Thoracic aorta (tissue), 2 donors: ENCODE data around the gene SOCS3. TPM values are rescaled to one million over a fixed set of nuclear protein-coding genes. Genes with fewer than 3 reads are reported as not detected.
A peak's percentile ranks its signal among the peaks of the same experiment; 100 is the strongest.

Experiments used
- ATAC-seq: fragments of 150-250 bp; one replicate; pipeline ENCODE4 v1.8.0; 2017; ENCODE audit warnings: low read depth; ENCODE audit not compliant: insufficient number of reproducible peaks, low FRiP score
- DNase-seq: peaks from one replicate; pipeline ENCODE4 v3.0.0-alpha.2; 2020; ENCODE audit warnings: low spot score
- H3K27ac ChIP-seq, 2 donors: fragments of 200-600 bp; sonication (generic); 1 replicate in 1 of 2; 2 replicates in 1 of 2; pipeline ENCODE4 v1.5.1; 2016; ENCODE audit warnings: mild to moderate bottlenecking in 2 of 2, moderate library complexity in 2 of 2
- H3K27me3 ChIP-seq: fragments of 200-600 bp; sonication (generic); replicated peaks from 2 replicates; pipeline ENCODE4 v1.6.0; 2016; ENCODE audit warnings: mild to moderate bottlenecking; ENCODE audit not compliant: insufficient read depth
- H3K36me3 ChIP-seq: fragments of 200-600 bp; sonication (generic); one replicate; pipeline ENCODE4 v1.5.1; 2016
- H3K4me1 ChIP-seq, 2 donors: fragments of 200-600 bp; sonication (generic); 1 replicate in 1 of 2; 2 replicates in 1 of 2; pipeline versions ENCODE4 v1.5.1 to v1.6.0; 2016; ENCODE audit warnings: low read depth in 2 of 2, mild to moderate bottlenecking in 1 of 2; ENCODE audit not compliant: control insufficient read depth in 1 of 2
- H3K4me3 ChIP-seq: fragments of 200-600 bp; sonication (generic); 2 replicates; pipeline ENCODE4 v1.5.1; 2016; ENCODE audit warnings: mild to moderate bottlenecking
- H3K9me3 ChIP-seq: fragments of 200-600 bp; sonication (generic); 2 replicates; pipeline ENCODE4 v1.5.1; 2016
- total RNA-seq, 2 donors: library from RNA; depleted of rRNA; stranded (reverse); fragments of >200 nt; gene quantifications; one replicate each; pipeline versions ENCODE4 v1.1.0 to v1.2.3, GENCODE V29; 2016
- TF ChIP-seq, protein P1 (sequence below): fragments of 200-600 bp; sonication (generic); IDR thresholded peaks from one replicate; pipeline ENCODE4 v1.5.1; 2019; ENCODE audit warnings: antibody characterized with exemption

SOCS3 gene
- total RNA-seq, 2 donors from 2014 or later: 313 to 361 TPM

DNA sequence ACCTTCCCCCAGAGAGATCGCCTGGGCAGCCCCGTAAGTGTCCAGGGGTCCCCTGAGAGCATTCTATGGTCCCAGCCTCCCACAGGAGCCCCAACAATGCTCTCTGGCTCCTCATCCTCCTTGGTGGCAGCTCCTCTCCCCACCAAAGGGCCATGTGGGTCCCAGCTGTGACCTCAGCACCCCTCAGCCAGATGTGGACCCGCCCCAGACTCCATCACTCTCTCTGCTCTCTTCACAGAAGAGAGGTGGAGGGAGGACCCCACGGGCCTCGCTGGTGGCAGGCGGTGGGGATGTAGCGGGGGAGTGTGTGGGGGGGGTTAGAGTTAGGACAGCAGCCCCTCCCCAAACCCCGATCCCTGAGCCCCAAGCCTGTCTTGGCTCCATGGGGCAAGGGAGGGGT, 41.0 kb downstream of the SOCS3 start:
- ATAC-seq: no peak

DNA sequence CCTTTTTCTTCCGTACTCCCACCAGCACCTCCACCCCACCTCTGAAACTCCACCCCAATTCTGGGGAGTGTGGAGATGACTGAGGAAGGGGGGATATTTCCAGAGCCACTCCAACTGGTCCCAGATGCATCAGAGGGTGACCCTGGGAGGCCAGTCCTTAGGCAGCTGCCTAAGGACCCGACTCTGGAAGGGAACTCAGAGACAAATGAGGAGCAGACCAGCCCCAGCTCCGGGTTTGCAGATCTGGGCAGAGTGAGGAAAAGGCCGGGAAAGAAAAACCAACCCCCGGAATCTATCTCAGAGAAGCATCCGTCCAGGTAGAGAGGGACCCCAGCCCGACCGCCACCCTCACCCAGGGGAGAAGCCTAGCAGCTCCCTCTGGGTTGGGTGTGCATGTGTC, 41.5 kb downstream of the SOCS3 start:
- no peaks in the 10 kb centered on the region for H3K9me3 ChIP-seq
- H3K4me1 ChIP-seq: peaks cover 25 to 32% of the 10 kb centered on the region in 2 donors
- ATAC-seq (no peak), DNase-seq (no peak)
- no peaks in the 10 kb centered on the region for H3K27me3 ChIP-seq
- no peak overlapping the region for H3K4me3 ChIP-seq
- H3K27ac ChIP-seq: no peak overlapping the region
- TF ChIP-seq, protein P1, sequence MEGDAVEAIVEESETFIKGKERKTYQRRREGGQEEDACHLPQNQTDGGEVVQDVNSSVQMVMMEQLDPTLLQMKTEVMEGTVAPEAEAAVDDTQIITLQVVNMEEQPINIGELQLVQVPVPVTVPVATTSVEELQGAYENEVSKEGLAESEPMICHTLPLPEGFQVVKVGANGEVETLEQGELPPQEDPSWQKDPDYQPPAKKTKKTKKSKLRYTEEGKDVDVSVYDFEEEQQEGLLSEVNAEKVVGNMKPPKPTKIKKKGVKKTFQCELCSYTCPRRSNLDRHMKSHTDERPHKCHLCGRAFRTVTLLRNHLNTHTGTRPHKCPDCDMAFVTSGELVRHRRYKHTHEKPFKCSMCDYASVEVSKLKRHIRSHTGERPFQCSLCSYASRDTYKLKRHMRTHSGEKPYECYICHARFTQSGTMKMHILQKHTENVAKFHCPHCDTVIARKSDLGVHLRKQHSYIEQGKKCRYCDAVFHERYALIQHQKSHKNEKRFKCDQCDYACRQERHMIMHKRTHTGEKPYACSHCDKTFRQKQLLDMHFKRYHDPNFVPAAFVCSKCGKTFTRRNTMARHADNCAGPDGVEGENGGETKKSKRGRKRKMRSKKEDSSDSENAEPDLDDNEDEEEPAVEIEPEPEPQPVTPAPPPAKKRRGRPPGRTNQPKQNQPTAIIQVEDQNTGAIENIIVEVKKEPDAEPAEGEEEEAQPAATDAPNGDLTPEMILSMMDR: no peak
- no peaks in the 10 kb centered on the region for H3K36me3 ChIP-seq

More for the DNA sequence above, 41.0 kb downstream of the SOCS3 start:
- Histone ChIP-seq H3K27ac (no peak overlapping the region), H3K4me1 (peaks cover 25 to 29% of the 10 kb centered on the region in 2 donors), H3K4me3 (no peak overlapping the region), H3K9me3 (no peaks in the 10 kb centered on the region), H3K27me3 (no peaks in the 10 kb centered on the region), H3K36me3 (no peaks in the 10 kb centered on the region)
- no peak for DNase-seq
- TF ChIP-seq, protein P1: no peak

DNA sequence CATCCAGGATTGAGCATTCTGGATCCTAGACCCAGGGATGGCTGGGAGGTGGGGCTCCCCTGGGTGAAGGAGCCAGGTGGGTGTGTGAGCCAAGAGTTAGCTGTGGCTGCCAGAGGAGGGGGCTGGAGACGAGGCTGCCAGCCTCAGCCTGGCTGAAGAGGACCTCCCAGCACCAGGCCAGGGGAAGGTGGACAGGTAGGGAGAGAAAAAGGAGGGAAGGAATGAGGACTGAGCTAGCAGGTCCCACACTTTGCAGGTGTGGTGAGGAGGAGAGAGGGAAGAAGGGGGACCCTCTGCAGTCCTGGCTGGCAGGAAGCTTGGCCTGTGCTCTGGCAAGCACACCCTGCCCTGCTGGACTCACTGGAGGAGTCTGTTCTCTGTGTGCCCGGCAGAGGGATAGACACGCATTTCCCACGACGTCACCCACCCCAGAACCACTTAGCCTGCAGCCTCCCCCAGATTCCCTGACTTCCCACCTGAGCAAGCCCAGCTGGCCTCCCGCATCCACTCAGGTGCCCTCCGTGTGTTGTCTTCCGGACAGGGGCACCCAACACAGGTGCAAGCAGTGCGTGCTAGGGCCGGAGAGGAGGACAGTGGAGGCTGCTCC, 42.0 kb downstream of the SOCS3 start:
- H3K36me3 ChIP-seq: no peaks in the 10 kb centered on the region
- no peak for ATAC-seq
- no peak overlapping the region for H3K27ac ChIP-seq
- peaks cover 25 to 33% of the 10 kb centered on the region in 2 donors for H3K4me1 ChIP-seq
- TF ChIP-seq, protein P1: no peak
- no peak overlapping the region for H3K4me3 ChIP-seq
- no peaks in the 10 kb centered on the region for H3K9me3 ChIP-seq
- no peaks in the 10 kb centered on the region for H3K27me3 ChIP-seq
- DNase-seq: no peak

DNA sequence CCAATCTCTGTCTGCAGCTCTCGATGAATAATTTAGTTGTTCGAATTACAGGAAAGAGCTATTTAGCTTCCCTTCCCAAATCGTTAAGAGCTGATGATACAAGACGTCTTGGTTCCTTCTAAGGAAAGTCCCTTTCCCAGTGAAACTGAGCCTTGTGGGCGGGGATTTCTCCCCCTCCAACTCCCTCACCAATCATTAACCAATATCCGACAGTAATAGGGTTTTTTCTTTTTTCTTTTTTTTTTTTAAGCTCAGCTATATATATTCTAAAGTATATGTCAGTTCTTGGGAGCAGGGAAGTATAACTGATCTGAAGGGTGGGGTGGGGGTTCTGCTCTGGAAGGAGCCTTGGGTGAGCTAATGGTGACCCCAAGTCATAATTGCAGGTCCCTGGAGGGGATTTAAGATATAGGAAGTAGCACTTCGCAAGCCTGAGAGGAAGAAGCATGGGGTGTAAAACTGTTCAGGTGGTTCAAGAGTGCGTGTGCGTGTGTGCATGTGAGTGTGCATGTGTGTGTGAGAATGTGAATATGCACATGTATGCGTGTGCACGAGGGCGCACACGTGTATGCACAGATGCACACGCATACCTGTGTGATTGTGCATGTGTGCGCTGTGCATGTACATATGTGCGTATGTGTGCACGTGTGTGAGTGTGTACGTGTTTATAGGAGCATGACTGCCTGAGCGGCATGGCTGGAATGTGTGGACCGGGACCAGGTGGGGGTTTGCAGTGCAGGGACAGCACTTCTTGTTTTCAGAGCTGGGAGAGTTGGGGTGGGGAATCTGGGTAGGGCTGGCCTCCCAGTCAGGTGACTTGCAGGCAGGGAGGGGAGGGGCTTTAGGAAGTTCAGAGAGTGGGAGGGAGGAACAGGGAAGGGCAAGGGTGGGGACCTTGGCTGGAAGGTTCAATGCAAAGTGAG, 42.7 kb downstream of the SOCS3 start:
- Histone ChIP-seq H3K9me3 (no peaks in the 10 kb centered on the region), H3K4me3 (no peak overlapping the region), H3K4me1 (peaks cover 25 to 33% of the 10 kb centered on the region in 2 donors), H3K36me3 (no peaks in the 10 kb centered on the region), H3K27ac (peak overlapping the region; percentile 61 to 85), H3K27me3 (no peaks in the 10 kb centered on the region)
- TF ChIP-seq, protein P1: no peak
- ATAC-seq: no peak
- DNase-seq: no peak

DNA sequence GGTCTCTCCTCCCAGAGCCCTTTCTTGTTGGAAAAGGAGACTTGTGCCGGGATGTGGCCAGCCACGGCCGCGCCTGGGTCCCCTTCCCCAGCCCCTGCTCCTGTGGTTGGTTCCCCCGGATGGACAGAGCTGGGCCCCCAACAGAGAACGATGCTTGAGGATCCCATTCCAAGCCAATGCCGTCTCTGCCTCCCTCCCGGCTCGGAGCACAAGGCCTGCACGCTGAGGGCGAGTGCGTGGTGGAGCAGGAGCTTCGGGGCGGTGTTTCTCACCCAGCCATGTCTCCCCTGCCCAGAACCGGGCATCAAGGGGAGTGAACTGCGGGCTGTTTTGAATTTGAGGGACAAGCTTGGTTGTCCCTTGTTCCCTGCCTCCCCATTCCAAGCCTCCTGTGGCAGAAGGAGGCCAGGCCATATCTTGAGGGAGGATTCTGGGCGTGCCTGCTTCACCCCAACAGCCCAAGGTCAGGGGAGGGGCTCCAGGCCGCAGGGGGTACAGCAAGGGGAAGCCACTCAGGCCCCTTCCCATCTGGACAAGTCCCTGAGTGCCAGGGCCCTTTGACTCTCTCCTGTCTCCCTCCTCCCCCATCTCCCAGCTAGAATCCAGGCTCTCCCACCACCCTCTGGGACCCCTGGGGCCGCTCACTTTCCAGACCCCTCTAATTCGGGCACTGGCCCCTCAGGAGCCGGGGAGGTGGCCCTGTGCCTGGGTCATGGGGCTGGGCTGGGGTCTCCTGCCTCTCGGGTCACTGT, 43.6 kb downstream of the SOCS3 start:
- Histone ChIP-seq H3K4me1 (peaks cover 25 to 33% of the 10 kb centered on the region in 2 donors), H3K27me3 (no peaks in the 10 kb centered on the region), H3K9me3 (no peaks in the 10 kb centered on the region), H3K36me3 (no peaks in the 10 kb centered on the region), H3K27ac (peak overlapping the region; percentile 61 to 85), H3K4me3 (peak overlapping the region; percentile 56)
- ATAC-seq (no peak), DNase-seq (no peak)
- TF ChIP-seq, protein P1: no peak
